HG02798 (cell line): ENCODE results near the gene ZNF536.
"Not testable (repeated sequence)": the region's sequence is repeated elsewhere in the genome, so short reads cannot be mapped to it uniquely, and the experiment has no call there.

Experiments
- ATAC-seq: cut with Tn5 transposase; IDR thresholded peaks from one replicate; pipeline ENCODE4 v1.9.1; 2021; ENCODE audit warnings: mild to moderate bottlenecking; ENCODE audit not compliant: unreplicated experiment, poor library complexity

ZNF536 gene

DNA sequence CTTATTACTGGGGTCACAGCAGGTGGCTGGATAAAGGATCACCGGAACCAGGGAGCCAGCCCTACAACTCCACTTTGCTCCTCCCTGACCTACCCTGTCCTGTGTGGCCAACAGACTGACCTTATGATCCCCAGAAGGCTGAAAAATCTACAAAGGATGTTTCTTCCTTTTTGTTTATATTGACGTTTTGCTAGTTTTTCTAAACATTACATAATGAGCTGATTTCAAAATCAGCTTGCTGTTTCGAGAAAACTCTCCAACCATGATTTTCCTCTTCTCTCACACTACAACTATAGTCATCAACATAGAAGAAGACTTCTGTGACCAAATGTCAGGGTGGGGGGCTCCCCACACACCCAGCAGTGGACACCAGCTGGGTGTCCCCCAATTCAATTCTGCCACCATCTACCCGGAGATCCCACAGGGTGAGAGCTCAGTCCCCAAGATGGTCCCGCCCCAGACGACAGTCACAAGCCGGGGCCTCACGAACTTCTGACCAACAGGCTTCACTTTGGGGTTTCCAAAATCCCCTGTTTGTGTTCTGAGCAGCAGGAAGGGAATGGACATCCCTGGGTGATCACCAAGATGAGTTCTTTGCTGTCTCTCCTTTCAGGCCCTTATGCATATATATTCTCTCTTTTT, 35.0 kb downstream of the ZNF536 start:
- ATAC-seq = no peak

DNA sequence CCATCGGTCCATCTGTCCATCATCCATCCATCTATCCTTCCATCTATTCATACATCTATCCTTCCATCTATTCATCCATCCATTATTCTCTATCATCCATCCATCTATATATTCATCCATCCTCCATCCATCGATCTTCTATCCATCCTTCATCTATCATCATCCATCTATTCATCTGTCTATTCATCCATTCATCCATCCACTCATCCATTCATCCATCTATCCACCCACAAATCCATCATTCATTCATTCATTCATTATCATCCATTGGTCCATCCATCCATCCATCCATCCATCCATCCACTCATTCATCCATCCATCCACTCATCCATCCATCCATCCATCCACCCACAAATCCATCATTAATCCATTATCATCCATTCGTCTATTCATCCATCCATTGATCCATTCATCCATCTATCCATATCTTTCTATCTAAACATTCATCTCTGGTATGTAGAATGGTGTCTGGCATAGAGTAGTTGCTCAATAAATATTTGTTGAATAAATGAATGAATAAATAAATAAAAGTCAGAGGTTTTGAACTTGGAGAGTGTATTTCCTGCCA, 36.6 kb downstream of the ZNF536 start:
- ATAC-seq = no peak

- ATAC-seq = no peak
Observed at GRCh38 chr19:30411714-30412113, 39.5 kb downstream of the ZNF536 start.

DNA sequence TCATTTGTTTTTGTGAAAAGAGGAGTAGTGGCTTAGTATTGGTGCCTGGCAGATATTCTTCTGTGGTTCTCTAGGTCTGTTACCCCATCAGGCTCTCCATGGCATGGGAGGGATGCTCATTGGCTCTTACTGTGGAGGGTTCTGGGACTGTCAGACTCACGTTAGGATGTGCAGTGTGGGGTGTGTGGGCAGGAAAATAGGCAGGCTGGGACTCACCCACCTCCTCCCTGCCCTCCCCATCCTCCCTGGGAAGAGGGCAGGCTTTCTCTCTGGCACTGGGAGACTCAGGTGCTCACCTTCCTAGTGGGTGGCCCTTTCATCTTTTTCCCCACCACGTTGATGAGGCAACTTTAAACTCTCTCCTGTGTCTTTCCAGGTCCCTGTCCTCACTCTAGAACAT, 44.2 kb downstream of the ZNF536 start:
- ATAC-seq = no peak

- not testable (repeated sequence) for ATAC-seq
Observed at GRCh38 chr19:30417166-30417565, 45.0 kb downstream of the ZNF536 start.

DNA sequence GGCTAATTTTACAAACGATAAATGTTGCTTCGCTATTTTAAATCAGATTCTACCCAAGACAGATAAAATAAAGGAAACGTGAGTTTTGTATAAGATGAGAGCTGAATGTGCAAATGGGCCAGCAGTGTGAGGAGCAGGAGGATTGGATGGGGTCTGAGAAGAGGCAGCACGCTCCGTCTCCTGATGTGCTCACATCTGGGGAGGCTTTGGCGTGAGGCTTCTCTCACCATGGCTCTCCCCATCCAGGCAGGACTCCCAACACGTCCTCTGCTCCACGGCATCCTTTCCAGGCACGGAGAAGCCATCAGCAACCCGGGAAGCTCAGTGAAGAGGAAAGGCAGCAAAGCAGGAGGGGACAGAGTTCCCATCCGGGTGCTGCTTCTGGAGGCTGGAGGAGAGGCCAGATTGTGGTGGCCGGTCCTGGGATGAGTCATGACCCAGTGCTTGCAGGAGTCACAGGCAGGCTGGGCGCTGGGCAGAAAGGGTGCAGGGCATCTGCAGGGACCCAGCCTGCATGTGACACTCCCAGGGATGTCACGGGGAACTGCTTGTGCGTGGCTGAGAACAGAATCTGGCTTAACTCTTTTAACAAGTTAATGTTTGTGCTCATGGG, 47.5 kb downstream of the ZNF536 start:
- no peak for ATAC-seq

DNA sequence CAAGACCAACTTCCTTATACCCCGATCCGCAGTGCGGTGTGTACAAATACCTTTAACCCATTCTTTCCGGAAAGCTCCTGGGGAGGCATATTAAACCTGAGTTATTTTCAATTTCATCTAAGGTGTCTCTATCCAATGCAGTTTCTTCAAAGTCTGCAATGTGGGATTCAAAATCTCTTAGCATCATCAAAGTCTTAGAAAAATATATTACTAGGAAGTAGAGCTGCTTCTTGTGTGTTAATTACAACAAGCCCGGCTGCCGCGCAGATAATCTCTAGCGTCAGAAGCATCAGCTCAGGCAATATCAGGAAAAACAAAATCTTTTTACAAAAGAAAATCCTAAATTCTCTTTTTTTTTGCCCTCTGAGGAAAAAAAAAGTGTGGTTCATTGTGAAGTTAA, 48.1 kb downstream of the ZNF536 start:
- no peak for ATAC-seq

- ATAC-seq = no peak
Observed at GRCh38 chr19:30420881-30421280, 48.7 kb downstream of the ZNF536 start.

DNA sequence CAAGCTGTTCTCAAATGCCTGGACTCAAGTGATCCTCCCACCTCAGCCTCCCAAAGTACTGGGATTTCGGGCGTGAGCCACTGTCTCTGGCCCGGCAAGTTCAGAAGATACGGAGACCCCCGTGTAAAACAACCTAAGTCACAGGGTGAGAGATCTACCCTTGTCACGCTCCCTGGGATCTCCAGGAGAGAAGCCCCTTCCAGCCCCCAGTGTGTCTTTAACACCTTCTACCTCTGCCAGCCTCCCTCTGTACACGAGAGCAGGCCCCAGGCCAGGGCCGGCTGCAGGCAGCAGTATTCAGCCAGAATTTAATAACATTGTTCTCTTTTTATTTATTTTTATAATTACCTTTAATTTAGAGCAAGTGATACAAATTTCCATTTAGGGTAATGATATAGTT, 49.4 kb downstream of the ZNF536 start:
- no peak for ATAC-seq

- no peak for ATAC-seq
Observed at GRCh38 chr19:30423481-30423880, 51.3 kb downstream of the ZNF536 start.

- no peak for ATAC-seq
Observed at GRCh38 chr19:30425885-30426838, 54.0 kb downstream of the ZNF536 start.

DNA sequence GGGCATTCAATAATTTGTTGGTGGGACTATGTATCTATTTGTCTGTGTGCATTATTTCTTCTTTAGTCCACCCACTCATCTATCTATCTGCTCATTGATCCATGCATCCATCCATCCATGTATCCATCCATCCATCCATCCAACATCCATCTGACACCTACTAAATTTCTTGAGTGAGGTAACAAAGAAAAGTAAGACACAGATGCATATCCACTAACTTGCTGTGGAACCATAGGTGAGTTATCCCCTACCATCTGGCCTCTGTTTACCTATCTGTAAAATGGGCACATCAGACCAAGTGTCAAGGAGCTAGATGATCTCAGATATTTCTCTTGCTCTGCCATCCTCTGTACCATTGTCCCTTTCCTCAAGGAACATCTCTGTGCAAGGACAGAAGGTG, 54.7 kb downstream of the ZNF536 start:
- no peak for ATAC-seq

DNA sequence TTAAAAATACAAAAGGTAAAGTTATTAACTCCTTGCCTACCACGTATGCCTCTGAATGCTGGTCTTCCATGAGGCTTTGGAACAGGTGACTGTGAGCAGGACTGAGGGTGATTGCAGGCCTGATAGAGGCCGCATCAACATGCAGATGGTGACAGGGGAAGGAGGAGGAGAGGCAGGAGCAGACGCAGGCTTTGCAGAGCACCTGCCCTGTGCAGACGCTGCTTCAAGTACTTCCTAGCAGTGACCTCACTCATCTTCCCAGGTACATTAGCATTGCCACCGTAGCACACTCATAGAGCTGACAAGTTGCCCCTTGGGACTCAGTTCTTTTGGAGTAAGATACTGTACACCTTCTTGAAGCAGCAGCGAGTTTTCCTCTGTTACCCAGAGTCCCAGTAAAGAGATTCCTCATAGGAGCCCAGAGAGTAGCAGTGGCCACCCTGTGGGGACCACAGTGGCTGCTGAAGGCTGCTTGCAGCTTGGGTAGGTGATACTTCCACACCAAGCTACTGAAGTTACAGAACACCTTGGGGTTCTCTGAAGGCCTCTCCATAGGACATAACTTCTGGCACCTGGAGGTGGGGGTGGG, 56.0 kb downstream of the ZNF536 start:
- no peak for ATAC-seq

DNA sequence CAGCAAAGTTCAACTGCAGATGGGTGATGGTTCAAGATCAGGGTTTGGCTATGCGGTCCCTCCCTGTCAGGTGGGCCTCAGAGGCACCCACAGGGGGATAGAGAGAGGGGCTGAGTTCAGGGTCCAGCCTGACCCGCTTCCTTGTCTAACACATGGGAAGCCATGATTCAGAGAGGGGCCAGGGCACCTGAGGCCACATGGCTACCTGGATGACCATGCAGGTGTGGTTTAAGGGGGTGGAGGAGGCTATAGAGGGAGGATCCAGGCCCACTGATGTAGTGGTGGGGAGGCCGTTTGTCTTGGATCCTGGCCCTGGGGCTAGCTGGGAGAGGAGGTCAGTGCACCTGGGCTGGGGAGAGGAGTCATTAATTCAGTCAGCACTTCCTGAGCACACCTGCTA, 56.7 kb downstream of the ZNF536 start:
- no peak for ATAC-seq

DNA sequence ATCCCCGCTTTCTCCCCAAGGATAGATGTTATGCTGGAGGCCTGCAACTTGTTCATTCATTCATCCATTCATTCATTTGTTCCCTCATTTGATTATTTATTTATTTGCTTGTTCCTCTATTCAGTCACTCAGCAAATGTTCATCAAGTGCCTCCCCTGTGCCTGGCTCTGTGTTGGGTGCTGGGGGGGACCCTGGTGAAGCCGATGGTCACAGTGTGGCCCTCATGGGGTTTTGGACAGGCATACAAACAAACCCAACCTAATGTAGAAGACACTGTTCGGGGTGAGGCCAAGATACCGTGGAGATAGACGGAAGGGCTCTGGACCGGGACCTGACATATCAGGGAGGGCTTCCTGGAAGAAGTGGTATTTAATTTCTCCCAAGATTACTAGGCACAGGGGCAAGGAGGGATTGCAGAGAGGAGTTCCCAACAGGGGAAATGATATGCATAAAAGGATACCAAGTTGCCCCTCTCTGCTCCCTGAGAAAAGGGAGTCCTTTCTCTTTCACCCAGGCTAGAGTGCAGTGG, 58.1 kb downstream of the ZNF536 start:
- ATAC-seq = no peak

DNA sequence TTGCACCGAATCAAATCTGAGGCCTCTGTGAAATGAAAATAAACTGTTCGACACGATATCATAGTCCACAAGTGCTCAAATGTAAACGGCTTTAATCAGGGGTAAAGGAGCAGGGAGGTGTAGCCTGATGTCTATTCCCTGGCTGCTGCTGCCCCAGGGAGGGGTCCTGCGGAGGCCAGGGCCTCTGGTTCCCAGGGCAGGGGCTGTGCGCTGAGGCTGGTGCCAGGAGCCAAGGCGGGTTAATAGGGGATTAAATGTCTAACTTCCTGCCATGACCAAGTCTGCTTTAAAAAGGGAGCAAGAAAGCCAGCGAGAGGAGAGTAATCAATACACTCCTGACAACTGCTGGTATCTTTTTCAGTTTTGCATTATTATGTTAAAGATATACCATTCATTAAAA, 59.4 kb downstream of the ZNF536 start:
- ATAC-seq = no peak

GRCh38 chr19:30434797-30435594, 62.8 kb downstream of the ZNF536 start:
- ATAC-seq = no peak

GRCh38 chr19:30437869-30438268, 65.7 kb downstream of the ZNF536 start:
- no peak for ATAC-seq

DNA sequence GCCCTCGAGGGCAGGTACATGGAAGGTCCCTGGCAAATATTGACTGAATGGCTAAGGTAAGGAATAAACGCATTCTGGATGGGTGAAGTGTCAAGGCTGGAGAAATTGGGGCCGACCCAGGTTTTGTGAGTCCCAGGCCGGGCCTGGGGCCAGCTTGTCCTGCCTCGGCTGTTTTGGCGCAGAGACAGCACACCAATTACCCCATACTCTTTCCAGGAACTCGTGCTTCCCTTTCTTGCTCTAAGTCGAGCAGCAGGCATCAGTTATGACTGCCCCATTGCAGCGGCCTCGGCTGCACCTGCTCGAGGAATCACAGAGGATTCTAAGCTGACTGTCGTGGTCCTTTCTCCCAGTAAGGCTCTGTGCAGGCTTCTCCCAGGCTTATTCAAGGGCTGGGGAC, 67.1 kb downstream of the ZNF536 start:
- ATAC-seq = no peak

DNA sequence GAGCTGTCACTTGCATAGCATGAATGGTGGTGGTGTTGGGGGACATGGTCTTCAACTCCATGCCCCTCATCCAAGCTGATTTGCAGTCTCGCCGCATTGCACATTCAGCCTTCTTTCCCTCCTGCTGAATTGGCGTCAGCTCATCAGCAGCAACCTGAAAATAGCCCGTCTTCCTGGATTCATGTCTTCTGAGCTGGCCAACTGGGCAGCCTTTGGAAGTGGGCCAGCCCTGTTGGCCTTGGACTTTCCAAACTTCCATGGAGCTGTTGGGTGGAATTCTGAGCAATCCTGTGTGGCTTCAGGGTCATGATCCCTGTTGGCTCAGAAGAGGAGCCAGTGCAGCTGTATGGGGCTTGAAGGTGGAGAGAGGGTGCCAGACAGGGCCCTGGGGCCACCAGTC, 68.8 kb downstream of the ZNF536 start:
- no peak for ATAC-seq
